ENCODE measurements around the gene PIP5K1A. TPM values are rescaled to one million over a fixed set of nuclear protein-coding genes. Genes with fewer than 3 reads are reported as not detected.

Gene PIP5K1A
- polyA plus RNA-seq, 1 of the 3 experiments (the other 2 are of a cell fraction): 66.0 TPM

GRCh38 chr1:151165738-151166504 is 32.4 kb upstream of the PIP5K1A start, which contains the start of the genes LYSMD1 and SCNM1 (continued):
- no peak for TF ChIP-seq FOXM1 (IDR thresholded peaks at IDR 0.05; ENCODE audit: low read depth)
- no peak; the same call in 1 of the 2 replicates for TF ChIP-seq RXRA (IDR thresholded peaks at IDR 0.05; ENCODE audit: borderline replicate concordance, low read depth)
- no peak for TF ChIP-seq FOSL2 (IDR thresholded peaks at IDR 0.05; ENCODE audit: borderline replicate concordance, low read depth)
- peak in 1 of 2 experiments; percentile 34; a peak in 2 of 4 replicates for TF ChIP-seq EP300 (IDR thresholded peaks at IDR 0.05; ENCODE audit: borderline replicate concordance in 1 of 2, low read depth in 1 of 2, low read length in 1 of 2)
- no peak for TF ChIP-seq CTCF (IDR thresholded peaks at IDR 0.05)
- no peak for TF ChIP-seq RAD21 (IDR thresholded peaks at IDR 0.05; ENCODE audit: low read length)
- TF ChIP-seq ZBTB33 (IDR thresholded peaks at IDR 0.05; ENCODE audit: borderline replicate concordance, low read depth): peak; percentile 93
- 0 out of 2 replicates have a peak, but pooled peaks have one; percentile 16 for TF ChIP-seq NFIC (IDR thresholded peaks at IDR 0.05; ENCODE audit: borderline replicate concordance)

GRCh38 chr1:151166505-151166956 is 31.8 kb upstream of the PIP5K1A start:
- H3K4me2 ChIP-seq: peak overlapping the region; percentile 93
- H3K4me3 ChIP-seq (ENCODE audit: low read depth in 2 of 2, low read length in 1 of 2): peak overlapping the region; percentile 84 to 86
- no peaks in the 10 kb centered on the region for H3F3A ChIP-seq (replicated peaks; ENCODE audit: insufficient read depth)
- TF ChIP-seq CTCF (IDR thresholded peaks at IDR 0.05): no peak
- TF ChIP-seq SIN3A (IDR thresholded peaks at IDR 0.05; ENCODE audit: borderline replicate concordance, low read depth, low read length): no peak
- no peak for TF ChIP-seq TCF12 (IDR thresholded peaks at IDR 0.05)
- TF ChIP-seq IRF3 (IDR thresholded peaks at IDR 0.05; ENCODE audit: low read depth, low read length): no peak
- TF ChIP-seq REST (IDR thresholded peaks at IDR 0.05; ENCODE audit: low read depth, low read length): 0 out of 2 replicates have a peak, but pooled peaks have one; percentile 16
- no peak for TF ChIP-seq SMC3 (IDR thresholded peaks at IDR 0.05; ENCODE audit: low read depth, low read length)
- TF ChIP-seq TEAD4 (IDR thresholded peaks at IDR 0.05; ENCODE audit: borderline replicate concordance, insufficient read depth): no peak
- no peak for TF ChIP-seq NFIC (IDR thresholded peaks at IDR 0.05; ENCODE audit: borderline replicate concordance)
- TF ChIP-seq FOSL2 (IDR thresholded peaks at IDR 0.05; ENCODE audit: borderline replicate concordance, low read depth): no peak
- H3K4me1 ChIP-seq (ENCODE audit: control insufficient read depth in 1 of 2, insufficient read depth in 2 of 2, low read depth in 1 of 2, low read length in 1 of 2): peaks cover 4 to 15% of the 10 kb centered on the region in 2 experiments; a peak in 2 of 4 replicates
- no peaks in the 10 kb centered on the region for H3K9me2 ChIP-seq
- peak overlapping the region; percentile 81 for H3K9ac ChIP-seq
- no peaks in the 10 kb centered on the region for H3K27me3 ChIP-seq (ENCODE audit: insufficient read depth)
- peaks cover 17 to 33% of the 10 kb centered on the region in 2 experiments for H3K36me3 ChIP-seq (replicated peaks in 1 of 2; ENCODE audit: control insufficient read depth in 1 of 2, insufficient read depth in 2 of 2, low read length in 1 of 2)
- peak; percentile 47 for DNase-seq
- CTCF ChIA-PET: interaction anchor here (0.6 to 1.3 kb wide), 4 partner anchors 9 to 67 kb away, joined by 3 to 5 read pairs (median 4); partner anchors contain the start of genes TMOD4 and VPS72
- peak overlapping the region; percentile 85 for H2AFZ ChIP-seq (ENCODE audit: low read depth)
- H4K20me1 ChIP-seq (ENCODE audit: insufficient read depth): no peaks in the 10 kb centered on the region
- 2% methylated on average over 15 of the region's 15 CpGs for WGBS (ENCODE audit: low lambda C conversion rate)
- POLR2A ChIA-PET: interaction anchor here (0.6 to 1.0 kb wide), 3 partner anchors 23 to 96 kb away, joined by 3 to 4 read pairs (median 3); partner anchors contain the start of gene GABPB2
- peak overlapping the region; percentile 76 to 85 for H3K27ac ChIP-seq (ENCODE audit: low read depth in 2 of 2, low read length in 1 of 2)
- no peaks in the 10 kb centered on the region for H3K9me3 ChIP-seq
- H3K79me2 ChIP-seq (ENCODE audit: insufficient read depth): peaks cover 40% of the 10 kb centered on the region

All from SK-N-SH (cell line).